NCI-H2196 treated with DMSO at 0.1 percent for 48 hours (cell line): ENCODE data around the gene SRSF7.
"Not testable (repeated sequence)": the region's sequence is repeated elsewhere in the genome, so short reads cannot be mapped to it uniquely, and the experiment has no call there.

Experiments used
- DNase-seq: peaks from one replicate; lab custom pipeline; 2025; ENCODE audit not compliant: unreplicated experiment; lab: John Stamatoyannopoulos, UW

SRSF7 gene

DNA sequence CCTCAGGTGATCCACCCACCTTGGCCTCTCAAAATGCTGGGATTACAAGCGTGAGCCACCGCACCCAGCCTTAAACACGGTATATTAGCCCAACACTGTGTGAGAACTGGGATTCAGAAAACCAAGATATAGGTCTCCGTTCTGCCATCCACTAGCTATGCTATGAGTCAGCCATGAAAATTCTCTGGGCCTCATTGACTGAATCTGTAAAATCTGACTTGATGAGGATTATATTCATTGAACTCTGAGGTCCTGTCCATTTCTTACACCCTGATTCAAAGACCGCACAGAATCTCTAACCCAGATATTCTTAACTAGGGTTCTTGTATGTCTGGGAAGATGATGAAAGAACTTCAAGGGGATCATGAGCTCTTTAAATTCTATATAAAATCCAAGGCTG, 47.8 kb downstream of the SRSF7 start:
- DNase-seq, result not testable (repeated sequence)

DNA sequence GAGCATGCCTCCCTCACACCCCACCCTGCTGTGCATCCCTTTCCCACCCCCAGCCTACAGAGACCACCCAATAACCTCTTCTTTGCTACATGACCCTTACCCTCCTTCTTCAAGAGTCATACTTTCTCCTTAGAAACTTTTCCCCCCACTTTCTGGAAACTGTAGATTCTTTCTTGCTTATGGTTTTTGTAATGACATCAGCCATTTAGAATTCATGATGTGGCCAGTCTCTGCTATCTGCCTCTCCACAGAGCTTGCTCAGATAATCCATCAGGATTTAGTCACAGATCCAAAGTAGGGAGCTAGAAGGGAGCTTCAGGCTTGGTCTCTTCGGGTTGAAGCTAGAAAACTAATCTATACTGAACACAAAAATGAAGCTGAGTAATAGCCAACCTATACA, 48.7 kb downstream of the SRSF7 start:
- DNase-seq, result no peak

DNA sequence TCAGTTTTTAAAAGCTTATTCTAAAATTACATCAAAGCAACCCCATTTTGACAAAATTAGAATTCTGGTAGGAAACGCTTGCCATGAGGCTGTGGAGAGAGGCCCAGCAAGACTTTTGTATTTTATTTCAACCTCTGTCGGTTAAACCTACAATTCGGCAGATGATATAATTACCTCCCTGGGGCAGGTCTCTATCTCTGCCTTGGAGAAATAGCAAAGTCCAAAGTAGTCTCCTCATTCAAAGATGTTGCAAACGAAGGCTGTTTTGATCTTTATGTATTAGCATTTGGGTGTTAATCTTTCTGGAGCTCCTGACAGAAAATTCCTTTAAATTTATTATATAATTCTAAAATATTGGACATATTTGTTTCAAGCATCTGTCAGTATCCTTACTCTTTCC, 49.6 kb downstream of the SRSF7 start:
- no peak for DNase-seq

DNA sequence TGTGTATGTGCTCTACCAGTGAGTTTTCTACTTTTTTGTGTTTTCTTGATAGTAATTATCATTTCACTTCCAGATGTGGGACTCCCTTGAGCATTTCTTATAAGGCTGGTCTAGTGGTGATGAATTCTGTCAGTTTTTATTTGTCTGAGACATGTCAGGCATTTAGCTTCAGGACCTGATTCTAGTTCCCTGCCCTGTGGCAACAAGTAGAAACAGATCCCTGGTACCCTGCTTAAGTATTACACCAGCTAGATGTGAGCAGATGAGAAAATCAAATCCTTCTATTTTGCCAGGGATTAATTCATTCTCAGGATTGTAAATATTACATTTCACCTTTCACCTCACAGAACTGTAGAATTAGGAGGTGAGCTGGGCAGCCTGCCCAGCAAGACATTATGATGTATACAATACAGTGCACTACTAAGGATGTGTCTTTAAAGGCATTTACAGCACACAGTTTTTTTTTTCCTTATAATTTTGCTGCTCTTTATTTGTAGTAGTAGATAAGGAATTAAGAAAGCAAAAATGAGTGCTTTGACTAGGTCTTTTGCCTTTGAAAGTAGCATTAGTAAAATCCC, 50.2 kb downstream of the SRSF7 start:
- no peak for DNase-seq

DNA sequence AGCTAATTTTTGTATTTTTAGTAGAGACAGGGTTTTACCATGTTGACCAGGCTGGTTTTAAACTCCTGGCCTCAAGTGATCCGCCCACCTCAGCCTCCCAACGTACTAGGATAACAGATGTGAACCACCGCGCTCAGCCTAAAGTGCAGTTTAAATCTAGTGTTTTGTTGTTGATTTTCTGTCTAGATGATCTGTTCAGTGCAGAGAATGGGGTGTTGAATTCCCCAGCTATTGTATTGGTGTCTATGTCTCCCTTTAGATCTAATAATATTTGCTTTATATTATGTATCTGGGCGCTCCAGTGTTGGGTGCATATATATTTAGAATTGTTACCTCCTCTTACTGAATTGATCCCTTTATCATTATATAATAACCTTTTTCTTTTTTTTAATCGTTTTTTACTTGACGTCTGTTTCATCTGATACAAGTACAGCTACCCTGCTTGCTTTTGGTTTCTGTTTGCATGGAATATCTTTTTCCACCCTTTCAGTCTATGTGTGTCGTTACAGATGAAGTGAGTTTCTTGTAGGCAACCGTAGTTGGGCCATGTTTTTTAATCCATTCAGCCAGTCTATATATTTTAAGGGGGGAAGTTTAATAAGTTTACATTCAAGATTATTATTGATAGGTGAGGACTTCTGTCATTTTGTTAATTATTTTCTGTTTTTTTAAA, 50.9 kb downstream of the SRSF7 start:
- no peak for DNase-seq

DNA sequence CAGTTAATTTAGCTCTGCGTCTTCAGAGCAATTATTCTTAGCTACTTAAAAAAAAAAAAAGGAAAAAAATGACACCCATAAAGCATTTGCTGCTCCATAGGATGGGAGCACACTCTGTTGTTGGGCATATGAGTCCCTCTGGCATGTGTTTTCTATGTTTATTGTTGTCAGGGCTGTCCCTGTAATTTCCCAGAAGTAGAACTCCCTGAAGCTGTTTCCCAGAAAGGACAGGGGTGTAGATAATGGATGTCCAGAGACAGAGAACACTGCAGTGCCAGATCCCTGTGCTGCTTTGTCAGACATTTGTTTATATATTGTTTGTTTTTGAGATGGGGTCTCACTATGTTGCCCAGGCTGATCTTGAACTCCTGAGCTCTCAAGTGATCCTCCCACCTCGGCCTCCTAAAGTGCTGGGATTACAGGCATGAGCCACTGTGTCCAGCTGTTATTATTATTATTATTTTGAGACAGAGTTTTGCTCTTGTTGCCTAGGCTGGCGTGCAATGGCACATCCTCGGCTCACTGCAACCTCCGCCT, 52.6 kb downstream of the SRSF7 start:
- DNase-seq, result no peak

DNA sequence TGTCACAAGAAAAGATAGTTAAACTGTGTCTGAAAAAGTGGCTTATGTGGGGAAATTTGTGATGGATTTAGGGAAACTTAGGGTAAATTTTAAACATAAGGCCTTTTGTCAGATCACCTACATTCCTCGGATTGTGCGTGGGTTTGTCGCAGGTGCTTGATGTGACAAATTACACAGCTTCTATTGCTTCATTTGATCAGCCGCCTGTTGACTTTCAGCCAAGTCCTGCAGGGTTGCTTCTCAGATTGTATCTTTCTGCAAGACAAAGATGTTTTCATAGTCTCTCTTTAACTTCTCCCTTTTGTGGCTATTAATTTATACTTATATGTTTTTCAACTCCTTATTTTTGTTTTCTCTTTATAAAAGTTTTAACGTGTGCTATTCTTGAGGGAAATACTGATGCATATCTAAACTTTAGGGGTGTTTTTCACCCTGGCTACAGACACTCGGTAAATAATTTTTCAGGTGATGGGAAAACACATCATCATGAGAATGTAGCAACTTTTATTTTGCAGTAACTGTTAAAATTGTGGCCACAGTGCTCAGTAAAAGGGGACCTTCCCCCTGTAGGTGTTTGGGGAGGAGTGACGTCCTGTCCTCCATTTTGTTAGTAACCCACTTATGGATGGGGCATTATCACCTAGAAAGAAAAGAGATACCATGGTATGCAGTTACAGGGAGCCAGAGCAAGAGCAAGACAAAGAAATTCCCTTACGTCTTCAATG, 53.9 kb downstream of the SRSF7 start:
- no peak for DNase-seq
